ENCODE measurements around the gene SLC20A1. TPM values are rescaled to one million over a fixed set of nuclear protein-coding genes. Genes with fewer than 3 reads are reported as not detected.

SLC20A1 gene
- total RNA-seq, 1 experiment from 2014 or later: 154 TPM

Other genes starting within 250 kb of the SLC20A1 start
- 11.0 TPM for gene RGPD8, start 212.3 kb upstream of the SLC20A1 start, total RNA-seq (2021; ENCODE audit: unreplicated experiment)
- 58.7 TPM for gene TTL, start 163.8 kb upstream of the SLC20A1 start, total RNA-seq (2021; ENCODE audit: unreplicated experiment)
- 57.7 TPM for gene POLR1B, start 103.5 kb upstream of the SLC20A1 start, total RNA-seq (2021; ENCODE audit: unreplicated experiment)
- gene CHCHD5, start 61.3 kb upstream of the SLC20A1 start, total RNA-seq (2021; ENCODE audit: unreplicated experiment): 49.8 TPM
- 0.22 TPM for gene NT5DC4, start 75.1 kb downstream of the SLC20A1 start, total RNA-seq (2021; ENCODE audit: unreplicated experiment)
- gene CKAP2L, start 118.7 kb downstream of the SLC20A1 start, total RNA-seq (2021; ENCODE audit: unreplicated experiment): 27.5 TPM
- gene IL1A, start 138.6 kb downstream of the SLC20A1 start, total RNA-seq (2021; ENCODE audit: unreplicated experiment): 0.10 TPM
- not detected for gene IL1B, start 190.8 kb downstream of the SLC20A1 start, total RNA-seq (2021; ENCODE audit: unreplicated experiment)